Dedifferentiated amniotic fluid mesenchymal stem cell (primary cell): ENCODE data around the gene TSPAN4.
A peak's percentile ranks its signal among the peaks of the same experiment; 100 is the strongest.

ENCODE experiments used
- DNase-seq: peaks from one replicate; pipeline ENCODE4 v3.0.0-alpha.2; 2016; ENCODE audit errors: extremely low spot score

TSPAN4 gene

DNA sequence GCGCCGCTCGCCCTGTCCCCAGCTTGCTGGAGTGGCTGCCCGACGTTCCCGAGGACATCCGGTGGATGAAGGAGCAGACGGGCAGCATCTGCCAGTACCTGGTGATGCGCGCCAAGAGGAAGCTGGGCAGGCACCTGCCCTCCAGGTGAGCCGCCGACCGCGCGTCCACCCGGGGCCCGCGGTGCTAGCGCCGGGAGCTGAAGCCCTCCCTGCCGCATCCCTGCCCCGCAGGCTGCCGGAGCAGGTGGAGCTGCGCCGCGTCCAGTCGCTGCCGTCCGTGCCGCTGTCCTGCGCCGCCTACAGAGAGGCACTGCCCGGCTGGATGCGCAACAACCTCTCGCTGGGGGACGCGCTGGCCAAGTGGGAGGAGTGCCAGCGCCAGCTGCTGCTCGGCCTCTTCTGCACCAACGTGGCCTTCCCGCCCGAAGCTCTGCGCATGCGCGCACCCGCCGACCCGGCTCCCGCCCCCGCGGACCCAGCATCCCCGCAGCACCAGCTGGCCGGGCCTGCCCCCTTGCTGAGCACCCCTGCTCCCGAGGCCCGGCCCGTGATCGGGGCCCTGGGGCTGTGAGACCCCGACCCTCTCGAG is 18.3 kb upstream of the TSPAN4 start:
- no peak for DNase-seq

DNA sequence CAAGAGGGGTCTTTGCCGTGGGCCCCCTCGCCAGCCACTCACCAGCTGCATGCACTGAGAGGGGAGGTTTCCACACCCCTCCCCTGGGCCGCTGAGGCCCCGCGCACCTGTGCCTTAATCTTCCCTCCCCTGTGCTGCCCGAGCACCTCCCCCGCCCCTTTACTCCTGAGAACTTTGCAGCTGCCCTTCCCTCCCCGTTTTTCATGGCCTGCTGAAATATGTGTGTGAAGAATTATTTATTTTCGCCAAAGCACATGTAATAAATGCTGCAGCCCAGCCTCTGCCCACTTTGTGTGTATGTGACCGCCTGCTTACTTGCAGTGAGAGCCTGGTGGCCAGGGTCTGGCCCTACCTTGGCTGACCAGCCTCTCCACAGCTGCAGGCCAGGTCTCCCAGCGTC is 17.7 kb upstream of the TSPAN4 start:
- DNase-seq, result no peak

- no peak for DNase-seq
Measured at GRCh38 chr11:825366-826226, 17.1 kb upstream of the TSPAN4 start.

- no peak for DNase-seq
Measured at GRCh38 chr11:826227-826621, 16.4 kb upstream of the TSPAN4 start.

DNA sequence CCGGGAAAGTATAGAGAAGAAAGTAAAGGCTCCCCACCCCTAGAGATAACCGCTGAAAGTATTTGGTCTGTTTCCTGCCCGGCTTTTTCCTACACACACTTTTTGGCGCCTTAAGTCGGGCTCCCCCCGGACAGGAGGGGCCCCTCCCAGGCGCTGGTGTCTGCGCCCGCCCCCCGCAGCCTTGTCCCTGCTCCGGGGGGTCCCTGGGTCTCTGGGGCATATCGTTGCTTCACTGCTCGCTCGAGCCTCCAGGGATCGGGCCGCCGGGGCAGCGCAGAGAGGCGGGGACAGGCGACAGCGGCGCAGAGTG is 15.9 kb upstream of the TSPAN4 start:
- DNase-seq, result no peak

DNA sequence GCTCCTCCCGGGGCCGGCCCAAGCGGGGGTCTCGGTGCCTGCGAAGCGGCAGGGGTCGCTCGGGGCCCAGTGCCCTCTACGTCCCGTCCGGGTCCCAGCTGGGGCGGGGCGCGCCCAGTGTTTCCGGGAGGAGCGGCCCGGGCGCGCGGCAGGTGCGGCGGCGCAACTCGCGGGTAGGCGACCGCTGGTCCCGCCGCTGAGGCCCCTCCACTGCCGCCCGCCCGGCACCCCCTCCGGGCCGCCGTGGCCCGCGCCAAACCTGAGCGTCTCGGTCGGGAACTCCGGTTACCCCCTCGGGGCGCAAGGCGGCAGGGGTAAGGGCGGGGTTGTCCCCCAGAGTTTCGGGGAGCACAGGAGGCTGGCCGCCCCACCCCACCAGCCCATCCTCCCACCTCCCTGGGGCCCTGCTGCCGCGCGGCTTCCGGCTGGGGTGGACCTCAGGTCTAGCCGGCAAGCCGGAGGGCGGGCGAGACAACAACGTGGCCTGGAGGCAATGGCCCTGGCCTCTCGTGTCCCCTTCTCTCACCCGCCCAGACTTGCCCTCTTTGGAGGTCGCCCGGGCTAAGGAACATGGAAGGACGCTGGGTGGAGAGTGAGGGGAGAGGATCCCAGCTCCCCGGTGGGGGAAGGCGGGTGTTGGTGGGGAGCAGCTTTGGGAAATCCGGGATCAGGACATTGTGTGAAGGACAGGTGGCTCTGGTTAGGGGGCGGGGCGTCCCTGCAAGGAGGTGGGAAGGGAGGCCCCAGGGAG is 15.3 kb upstream of the TSPAN4 start:
- DNase-seq, result no peak

GRCh38 chr11:827897-828192 is 14.8 kb upstream of the TSPAN4 start, which contains the start of gene CRACR2B:
TSS of gene CRACR2B (plus strand) at chr11:827919. CDS start at chr11:828608, 689 bp downstream.
- DNase-seq, result no peak

DNA sequence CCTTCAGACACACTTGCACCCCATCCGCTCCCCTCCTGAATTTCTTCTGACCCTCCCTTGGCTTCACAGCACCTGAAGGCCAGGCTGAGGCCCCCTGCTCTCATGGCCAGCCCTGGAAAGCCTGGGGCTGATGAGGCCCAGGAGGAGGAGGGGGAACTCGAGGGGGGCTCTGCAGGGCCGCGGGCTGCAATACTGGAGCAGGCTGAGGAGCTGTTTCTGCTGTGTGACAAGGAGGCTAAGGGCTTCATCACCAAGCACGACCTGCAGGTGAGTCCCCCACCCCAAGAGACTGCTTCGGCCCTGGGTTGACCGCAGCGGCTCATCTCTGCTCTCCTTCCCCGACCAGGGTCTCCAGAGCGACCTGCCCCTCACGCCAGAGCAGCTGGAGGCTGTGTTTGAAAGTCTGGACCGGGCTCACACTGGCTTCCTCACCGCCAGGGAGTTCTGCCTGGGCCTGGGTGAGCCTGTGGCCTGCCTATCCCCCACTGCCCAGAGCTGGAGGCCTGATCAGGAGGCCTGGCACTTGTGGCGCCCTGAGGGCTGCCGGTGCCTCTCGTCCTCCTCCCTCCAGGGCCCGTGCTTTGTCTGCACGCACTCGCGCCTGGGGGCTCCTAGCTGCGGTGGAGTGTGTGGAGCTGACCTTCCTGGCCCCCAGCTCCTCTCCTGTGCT is 14.0 kb upstream of the TSPAN4 start:
- DNase-seq, result no peak

GRCh38 chr11:829176-829846 is 13.3 kb upstream of the TSPAN4 start:
- DNase-seq, result no peak

DNA sequence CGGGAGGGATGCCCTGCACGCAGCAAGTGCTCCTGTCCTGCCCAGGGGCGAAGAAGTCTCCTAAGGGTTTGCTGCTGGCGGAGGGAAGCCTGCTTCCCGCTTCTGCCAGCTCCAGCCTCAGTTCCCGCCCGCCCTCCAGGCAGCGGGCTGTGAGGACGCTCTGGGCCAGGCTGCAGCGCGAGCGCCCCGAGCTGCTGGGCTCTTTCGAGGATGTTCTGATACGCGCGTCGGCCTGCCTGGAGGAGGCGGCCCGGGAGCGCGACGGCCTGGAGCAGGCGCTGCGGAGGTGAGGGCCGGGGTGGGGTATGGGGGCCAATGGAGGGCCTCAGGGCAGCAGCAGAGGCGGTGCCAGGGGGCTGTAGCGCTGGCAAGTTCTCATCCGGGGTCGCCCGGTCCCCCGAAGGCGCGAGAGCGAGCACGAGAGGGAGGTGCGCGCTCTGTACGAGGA is 12.8 kb upstream of the TSPAN4 start:
- no peak for DNase-seq

DNA sequence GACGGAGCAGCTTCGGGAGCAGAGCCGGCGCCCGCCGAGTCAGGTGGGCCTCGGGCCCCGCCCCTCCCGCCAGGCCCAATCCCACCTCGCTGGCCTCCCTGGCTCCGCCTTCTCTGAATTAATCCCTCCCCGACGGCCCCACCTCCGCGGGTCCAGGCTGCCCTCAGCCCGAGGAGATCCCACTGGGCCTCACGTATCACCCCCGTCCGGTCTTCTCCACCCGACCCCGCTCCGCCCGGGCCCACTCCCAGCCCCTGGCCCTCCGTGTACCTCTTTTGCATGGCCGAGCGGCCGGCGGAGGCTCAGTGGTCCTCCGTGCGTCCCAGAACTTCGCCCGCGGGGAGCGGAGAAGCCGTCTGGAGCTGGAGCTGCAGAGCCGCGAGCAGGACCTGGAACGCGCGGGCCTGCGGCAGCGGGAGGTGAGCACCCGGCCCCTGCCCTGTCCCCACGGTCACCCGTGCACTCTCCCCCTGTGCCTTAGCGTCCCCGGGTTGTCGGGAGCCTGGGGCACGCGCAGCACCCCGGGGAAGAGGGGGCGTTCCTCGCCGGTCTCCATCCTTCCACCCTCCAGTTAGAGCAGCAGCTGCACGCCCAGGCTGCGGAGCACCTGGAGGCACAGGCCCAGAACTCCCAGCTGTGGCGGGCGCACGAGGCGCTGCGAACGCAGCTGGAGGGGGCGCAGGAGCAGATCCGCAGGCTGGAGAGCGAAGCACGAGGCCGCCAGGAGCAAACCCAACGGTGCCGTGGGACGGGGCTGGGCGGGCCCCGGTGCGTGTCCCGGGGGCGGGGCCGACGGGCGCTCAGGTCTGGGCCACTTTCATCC is 12.1 kb upstream of the TSPAN4 start:
- no peak for DNase-seq

DNA sequence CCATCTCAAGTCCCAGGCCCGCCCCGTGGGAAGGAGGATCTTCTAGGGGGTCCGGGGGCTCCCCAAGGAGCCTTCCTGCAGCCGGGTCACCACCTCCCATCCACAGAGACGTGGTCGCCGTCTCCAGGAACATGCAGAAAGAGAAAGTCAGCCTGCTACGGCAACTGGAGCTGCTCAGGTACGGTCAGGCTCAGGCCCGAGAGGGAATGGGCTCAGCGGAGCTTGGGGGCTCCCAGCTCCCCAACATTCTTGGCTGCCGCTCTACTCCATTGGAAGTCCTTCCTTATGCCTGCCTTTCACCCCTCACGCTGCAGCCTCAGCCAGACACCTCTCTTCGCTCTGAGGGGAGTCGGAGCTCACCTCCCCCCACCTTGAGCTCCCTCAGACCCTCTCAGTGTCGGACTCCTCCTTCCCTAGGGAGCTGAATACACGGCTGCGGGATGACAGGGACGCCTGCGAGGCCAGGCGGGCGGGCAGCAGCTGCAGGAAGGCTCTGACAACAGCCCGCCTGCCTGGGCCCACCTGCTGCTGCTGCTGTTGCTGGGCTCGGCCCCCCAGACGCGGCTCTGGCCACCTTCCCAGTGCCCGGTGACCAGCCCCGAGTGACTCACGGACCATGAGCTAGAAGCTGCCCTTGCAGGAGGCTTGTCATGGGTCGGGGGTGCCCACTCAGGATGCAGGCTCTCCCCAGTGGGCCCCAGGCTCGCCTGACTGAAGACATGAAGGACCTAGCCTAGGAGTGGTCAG is 11.4 kb upstream of the TSPAN4 start:
- no peak for DNase-seq

DNA sequence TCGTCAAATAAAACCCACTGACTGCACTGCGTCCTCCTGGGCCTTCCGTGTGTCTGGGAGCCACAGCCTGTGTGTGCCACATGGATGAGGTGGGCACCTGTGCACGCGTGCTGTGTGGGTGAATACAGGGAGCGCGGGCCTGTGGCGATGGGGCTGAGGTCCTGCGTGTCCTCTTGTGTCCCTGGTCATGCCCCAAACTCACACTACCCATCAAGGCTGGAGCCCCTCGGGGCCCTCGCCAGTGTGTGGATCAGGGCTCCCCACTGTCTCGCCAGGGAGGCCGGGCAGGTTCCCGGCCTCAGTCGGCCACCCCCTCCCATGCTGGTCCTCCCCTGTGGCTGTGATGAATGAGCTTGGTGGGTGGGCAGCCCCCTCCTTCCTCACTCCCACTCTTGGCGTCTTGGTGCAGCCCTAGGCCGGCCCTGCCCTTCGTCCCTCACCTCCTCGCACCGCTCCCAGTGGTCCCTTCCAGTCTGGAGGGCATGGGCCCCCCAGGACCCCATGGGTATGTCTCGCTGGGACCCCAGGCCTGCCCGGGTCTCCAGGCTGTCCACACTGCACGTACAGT is 10.6 kb upstream of the TSPAN4 start:
- no peak for DNase-seq

GRCh38 chr11:832529-833113 is 10.0 kb upstream of the TSPAN4 start, which contains the start of gene CD151:
TSS of gene CD151 (plus strand) at chr11:832952. CDS start at chr11:836070, 3,118 bp downstream.
- DNase-seq, result no peak

- no peak for DNase-seq
Measured at GRCh38 chr11:833114-833791, 9.4 kb upstream of the TSPAN4 start.

DNA sequence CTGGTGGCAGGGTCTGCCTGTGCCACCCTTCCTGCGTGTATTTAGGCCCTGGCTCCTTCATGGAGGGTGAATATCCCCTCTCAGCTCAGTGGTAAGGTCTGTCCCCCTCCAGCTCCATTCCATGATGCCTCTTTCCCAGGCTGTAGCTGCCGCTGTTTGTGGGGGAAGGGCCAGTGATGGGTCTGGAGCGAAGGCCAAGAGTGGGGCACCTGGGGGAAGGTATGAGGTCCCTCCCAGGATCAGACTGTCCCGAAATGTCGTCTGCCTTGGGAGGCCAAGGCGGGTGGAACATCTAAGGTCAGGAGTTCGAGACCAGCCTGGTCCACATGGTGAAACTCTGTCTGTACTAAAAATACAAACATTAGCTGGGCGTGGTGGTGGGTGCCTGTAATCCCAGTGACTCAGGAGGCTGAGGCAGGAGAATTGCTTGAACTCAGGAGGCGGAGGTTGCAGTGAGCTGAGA is 8.8 kb upstream of the TSPAN4 start:
- no peak for DNase-seq

DNA sequence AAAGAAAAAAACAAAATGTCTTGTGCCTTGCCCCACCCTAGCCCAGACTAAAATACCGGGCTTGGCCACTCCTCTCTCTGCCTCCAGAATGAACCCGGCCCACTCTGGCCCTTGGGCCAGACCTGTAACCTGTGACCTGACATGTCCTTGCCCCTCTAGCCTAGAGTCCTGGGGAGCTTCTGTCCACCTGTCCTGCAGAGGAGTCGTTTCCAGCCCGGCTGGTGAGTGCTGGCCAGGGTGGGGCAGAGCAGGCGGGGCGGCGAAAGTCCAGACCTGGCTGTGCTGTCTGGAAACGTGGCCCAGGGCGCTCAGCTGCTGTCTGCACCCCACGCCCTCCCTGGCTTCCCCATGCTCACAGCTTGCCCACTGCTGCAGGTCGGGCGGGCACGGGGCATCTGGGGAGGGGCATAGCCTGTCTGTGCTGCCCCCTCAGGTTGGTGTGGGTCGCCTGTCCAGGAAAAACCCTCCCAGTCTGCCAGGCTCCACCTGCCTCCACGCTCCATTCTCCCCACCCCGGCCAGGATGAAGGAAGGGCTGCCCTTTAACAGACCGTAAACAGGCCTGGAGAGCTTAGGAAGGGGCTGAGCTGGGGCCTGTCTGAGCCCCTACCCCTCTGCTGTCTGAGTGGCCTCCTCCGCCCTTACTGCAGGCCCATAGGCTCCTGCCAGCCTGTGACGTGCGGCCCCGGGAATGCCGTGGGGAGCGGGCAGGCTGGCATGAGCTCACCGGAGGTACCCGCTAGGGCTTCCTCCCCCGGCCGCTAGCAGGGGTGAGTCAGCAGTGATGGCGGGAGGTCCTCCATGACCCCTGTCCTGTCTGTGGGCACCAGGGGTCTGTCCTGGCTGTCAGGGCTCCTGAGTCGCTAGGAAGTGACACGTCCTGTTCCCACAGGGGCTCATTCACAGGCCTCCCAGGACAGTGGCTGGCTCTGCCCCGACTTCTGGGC is 8.0 kb upstream of the TSPAN4 start:
- peak; percentile 82 for DNase-seq

- DNase-seq, result no peak
Measured at GRCh38 chr11:836274-836673, 6.4 kb upstream of the TSPAN4 start.
